Neutrophil (primary cell): ENCODE data around the gene PRXL2B.

Experiments used
- H3K27ac ChIP-seq: fragments of 200-600 bp; sonication (generic); 2 replicates; pipeline ENCODE4 v1.5.1; 2016; ENCODE audit warnings: mild to moderate bottlenecking, moderate library complexity
- H3K27me3 ChIP-seq: fragments of 200-600 bp; sonication (generic); 2 replicates; pipeline ENCODE4 v1.6.0; 2016; ENCODE audit warnings: mild to moderate bottlenecking
- H3K36me3 ChIP-seq: fragments of 200-600 bp; sonication (generic); 2 replicates; pipeline ENCODE4 v1.5.1; 2017
- H3K4me1 ChIP-seq, 2 experiments: fragments of 200-600 bp in 1 of 2; sonication (generic) in 1 of 2; 1 replicate in 1 of 2; 2 replicates in 1 of 2; pipeline versions ENCODE4 v1.5.1 to v1.6.1; 2013 to 2016; ENCODE audit warnings: low read depth in 1 of 2, low read length in 1 of 2, mild to moderate bottlenecking in 1 of 2, moderate library complexity in 1 of 2; ENCODE audit not compliant: control insufficient read depth in 1 of 2, insufficient read depth in 1 of 2
- H3K4me3 ChIP-seq, 2 experiments: fragments of 200-600 bp in 1 of 2; sonication (generic) in 1 of 2; 1 replicate in 1 of 2; 2 replicates in 1 of 2; pipeline ENCODE4 v1.5.1; 2013 to 2016; ENCODE audit warnings: low read depth in 1 of 2, low read length in 1 of 2, mild to moderate bottlenecking in 1 of 2, moderate library complexity in 1 of 2
- H3K9me3 ChIP-seq: fragments of 200-600 bp; sonication (generic); 2 replicates; pipeline ENCODE4 v1.5.1; 2016
- TF ChIP-seq, protein P1 (sequence below): fragments of 200-600 bp; sonication (generic); IDR thresholded peaks from 2 replicates; pipeline ENCODE4 v1.5.1; 2016; ENCODE audit warnings: antibody characterized with exemption

Gene PRXL2B

GRCh38 chr1:2632561-2633361, 46.2 kb downstream of the PRXL2B start, which contains the start of gene MMEL1:
Gene MMEL1, minus strand, starts transcription at chr1:2633016. Its CDS starts 3,532 bp downstream, at chr1:2629484.
- H3K36me3 ChIP-seq: no peaks in the 10 kb centered on the region
- H3K27ac ChIP-seq: no peak within 1 kb of the TSS
- H3K4me3 ChIP-seq: no peak within 1 kb of the TSS
- peaks cover 49% of the 10 kb centered on the region for H3K27me3 ChIP-seq
- TF ChIP-seq, protein P1, sequence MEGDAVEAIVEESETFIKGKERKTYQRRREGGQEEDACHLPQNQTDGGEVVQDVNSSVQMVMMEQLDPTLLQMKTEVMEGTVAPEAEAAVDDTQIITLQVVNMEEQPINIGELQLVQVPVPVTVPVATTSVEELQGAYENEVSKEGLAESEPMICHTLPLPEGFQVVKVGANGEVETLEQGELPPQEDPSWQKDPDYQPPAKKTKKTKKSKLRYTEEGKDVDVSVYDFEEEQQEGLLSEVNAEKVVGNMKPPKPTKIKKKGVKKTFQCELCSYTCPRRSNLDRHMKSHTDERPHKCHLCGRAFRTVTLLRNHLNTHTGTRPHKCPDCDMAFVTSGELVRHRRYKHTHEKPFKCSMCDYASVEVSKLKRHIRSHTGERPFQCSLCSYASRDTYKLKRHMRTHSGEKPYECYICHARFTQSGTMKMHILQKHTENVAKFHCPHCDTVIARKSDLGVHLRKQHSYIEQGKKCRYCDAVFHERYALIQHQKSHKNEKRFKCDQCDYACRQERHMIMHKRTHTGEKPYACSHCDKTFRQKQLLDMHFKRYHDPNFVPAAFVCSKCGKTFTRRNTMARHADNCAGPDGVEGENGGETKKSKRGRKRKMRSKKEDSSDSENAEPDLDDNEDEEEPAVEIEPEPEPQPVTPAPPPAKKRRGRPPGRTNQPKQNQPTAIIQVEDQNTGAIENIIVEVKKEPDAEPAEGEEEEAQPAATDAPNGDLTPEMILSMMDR: no peak
- H3K4me1 ChIP-seq: no peaks in the 10 kb centered on the region
- H3K9me3 ChIP-seq: peaks cover 13% of the 10 kb centered on the region

DNA sequence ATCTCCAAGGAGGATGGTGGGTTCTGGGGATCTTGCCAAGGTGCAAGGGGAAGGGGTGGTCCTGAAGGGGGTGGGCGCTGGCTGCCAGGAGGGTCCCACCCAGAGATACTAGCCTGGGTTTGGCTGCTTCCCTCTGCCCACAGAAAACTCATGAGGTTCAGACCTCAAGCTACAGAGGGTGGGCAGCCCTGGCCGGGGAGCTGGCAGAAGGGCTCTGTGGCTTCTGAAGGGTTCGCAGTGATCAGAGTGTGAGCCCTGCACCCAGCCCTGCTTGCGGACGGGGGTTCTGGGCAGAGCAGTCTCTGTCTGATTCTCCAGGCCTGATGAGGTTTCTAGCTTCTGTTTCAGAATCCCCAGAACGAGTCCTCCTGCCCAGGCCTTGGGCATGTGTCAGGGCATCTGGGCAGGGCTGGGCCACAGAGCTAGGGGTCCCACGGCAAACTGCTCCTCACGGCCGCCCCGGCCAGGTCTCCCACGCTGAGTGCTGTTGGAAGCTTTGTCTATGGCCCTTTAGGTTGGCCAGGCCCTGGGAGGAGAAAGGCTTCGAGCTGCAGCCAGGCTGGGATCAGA, 46.9 kb downstream of the PRXL2B start:
- H3K27ac ChIP-seq: no peak overlapping the region
- H3K4me1 ChIP-seq: no peaks in the 10 kb centered on the region
- H3K27me3 ChIP-seq: peaks cover 46% of the 10 kb centered on the region
- H3K9me3 ChIP-seq: peaks cover 13% of the 10 kb centered on the region
- H3K4me3 ChIP-seq: no peak overlapping the region
- TF ChIP-seq, protein P1: no peak
- H3K36me3 ChIP-seq: no peaks in the 10 kb centered on the region

- Histone ChIP-seq H3K27me3 (peaks cover 44% of the 10 kb centered on the region), H3K9me3 (peaks cover 13% of the 10 kb centered on the region), H3K4me1 (no peaks in the 10 kb centered on the region), H3K27ac (no peak overlapping the region), H3K36me3 (no peaks in the 10 kb centered on the region), H3K4me3 (no peak overlapping the region)
- TF ChIP-seq, protein P1: no peak
These were observed 47.4 kb downstream of the PRXL2B start for GRCh38 chr1:2633936-2634491.

DNA sequence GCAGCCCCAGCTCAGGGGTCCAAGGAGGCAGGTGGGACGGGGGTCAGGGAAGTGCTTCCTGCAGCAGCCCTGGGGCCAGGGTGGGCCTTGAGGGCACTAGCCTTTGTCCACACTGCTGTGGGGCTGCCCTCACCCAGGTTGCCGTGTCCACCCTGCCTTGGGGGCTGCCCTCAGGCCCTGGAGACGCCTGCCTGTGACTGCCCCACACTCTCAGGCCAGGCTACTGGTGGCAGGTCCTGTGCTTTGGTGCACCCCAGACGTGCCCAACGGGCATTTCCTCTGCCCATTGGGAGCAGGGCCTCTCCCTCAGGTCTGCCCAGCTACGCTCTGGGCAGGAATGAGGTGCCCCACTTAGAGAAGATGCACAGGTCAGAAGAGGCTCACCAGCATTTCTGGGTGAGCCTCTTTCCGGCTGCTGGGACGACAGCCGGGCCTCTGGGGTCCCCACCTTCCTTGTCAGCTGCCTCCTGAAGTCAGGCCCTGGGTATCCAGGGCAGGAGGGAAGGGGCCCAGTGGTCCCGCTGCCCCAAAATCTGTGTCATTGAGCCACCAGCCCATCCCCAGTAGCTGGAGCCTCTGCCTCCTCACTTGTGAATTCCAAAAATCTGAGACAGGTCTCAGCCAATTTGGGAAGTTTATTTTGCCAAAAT, 48.9 kb downstream of the PRXL2B start:
- Histone ChIP-seq H3K4me1 (no peaks in the 10 kb centered on the region), H3K36me3 (no peaks in the 10 kb centered on the region), H3K27ac (no peak overlapping the region), H3K9me3 (peaks cover 13% of the 10 kb centered on the region), H3K27me3 (peaks cover 29% of the 10 kb centered on the region), H3K4me3 (no peak overlapping the region)
- TF ChIP-seq, protein P1: no peak

DNA sequence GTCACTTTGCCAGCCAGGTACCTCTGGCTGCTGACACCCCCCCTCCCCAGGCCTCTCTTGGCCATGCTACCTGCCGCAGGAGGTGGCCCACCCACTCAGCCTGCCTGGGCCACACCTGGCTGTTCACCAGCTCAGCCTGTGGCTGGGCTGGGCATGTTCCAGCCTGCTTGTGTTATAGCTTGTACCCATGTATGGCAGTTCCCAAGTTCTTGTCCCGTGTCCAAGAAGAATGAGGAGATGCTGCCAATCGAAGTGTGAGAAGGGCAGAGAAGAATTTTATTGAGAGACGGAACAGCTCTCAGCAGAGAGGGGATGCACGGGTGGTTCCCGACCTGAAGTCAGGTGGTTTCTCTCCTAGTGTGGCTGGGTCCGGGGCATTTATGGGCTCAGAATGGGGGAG, 50.2 kb downstream of the PRXL2B start:
- peaks cover 17% of the 10 kb centered on the region for H3K27me3 ChIP-seq
- H3K36me3 ChIP-seq: no peaks in the 10 kb centered on the region
- TF ChIP-seq, protein P1: no peak
- H3K4me3 ChIP-seq: no peak overlapping the region
- H3K4me1 ChIP-seq: peaks cover 0 to under 1% of the 10 kb centered on the region in 2 experiments
- peaks cover 13% of the 10 kb centered on the region for H3K9me3 ChIP-seq
- H3K27ac ChIP-seq: no peak overlapping the region
